Uterus (tissue), 4 donors: ENCODE data around the gene GNAL. TPM values are rescaled to one million over a fixed set of nuclear protein-coding genes. Genes with fewer than 3 reads are reported as not detected.

Source experiments
- DNase-seq, 2 donors: peaks; one replicate each; pipeline ENCODE4 v3.0.0-alpha.2; 2019 to 2020
- H3K27ac ChIP-seq, 2 donors: fragments of 200-600 bp; sonication (generic); 1 replicate in 1 of 2; 2 replicates in 1 of 2; pipeline ENCODE4 v1.5.1; 2016 to 2018
- H3K27me3 ChIP-seq, 2 donors: fragments of 200-600 bp; sonication (generic); one replicate each; pipeline ENCODE4 v1.5.1; 2018 to 2019; ENCODE audit warnings: control low read depth in 1 of 2
- H3K36me3 ChIP-seq, 2 donors: fragments of 200-600 bp; sonication (generic); one replicate each; pipeline ENCODE4 v1.5.1; 2019; ENCODE audit warnings: control low read depth in 1 of 2
- H3K4me1 ChIP-seq, 2 donors: fragments of 200-600 bp; sonication (generic); one replicate each; pipeline ENCODE4 v1.5.1; 2018 to 2019; ENCODE audit warnings: control low read depth in 1 of 2
- H3K4me3 ChIP-seq, 2 donors: fragments of 200-600 bp; sonication (generic); 1 replicate in 1 of 2; 2 replicates in 1 of 2; pipeline ENCODE4 v1.5.1; 2018 to 2019; ENCODE audit warnings: mild to moderate bottlenecking in 1 of 2
- H3K9me3 ChIP-seq, 2 donors: fragments of 200-600 bp; sonication (generic); one replicate each; pipeline ENCODE4 v1.5.1; 2019; ENCODE audit warnings: control low read depth in 1 of 2
- CTCF ChIP-seq, 4 experiments: fragments of 200-600 bp in 2 of 4; fragments of 450-650 bp in 2 of 4; sonication (generic) in 2 of 4; IDR thresholded peaks; one replicate each; pipeline ENCODE4 v1.5.1; 2016 to 2019; ENCODE audit warnings: antibody characterized with exemption in 4 of 4, mild to moderate bottlenecking in 2 of 4, moderate library complexity in 1 of 4
- POLR2A ChIP-seq, 2 donors: fragments of 450-650 bp; IDR thresholded peaks; one replicate each; pipeline ENCODE4 v1.6.1; 2016; ENCODE audit warnings: antibody characterized with exemption in 2 of 2, mild to moderate bottlenecking in 1 of 2, moderate library complexity in 1 of 2
- intact Hi-C: fragments of 100-400 bp; cut with DNase I; formaldehyde crosslinking; loops from one replicate; pipeline ENCODE4 v1.15.1; 2023; ENCODE audit warnings: low total_unique reads
- total RNA-seq, 4 donors: library from RNA; depleted of rRNA in 3 of 4; stranded (reverse); fragments of >200 nt in 3 of 4; gene quantifications; one replicate each; pipeline versions ENCODE4 v1.1.0 to v1.2.4, GENCODE V29; 2014 to 2023
- donor health status: DM: yes; HTN: yes; CAD: no.

GNAL gene
- total RNA-seq, 4 donors from 2014 or later = 4.6 to 20.2 (median 13.8) TPM

- Histone ChIP-seq H3K4me1 (no peaks in the 10 kb centered on the region), H3K9me3 (no peaks in the 10 kb centered on the region), H3K36me3 (no peaks in the 10 kb centered on the region), H3K4me3 (no peak overlapping the region), H3K27ac (no peak overlapping the region), H3K27me3 (no peaks in the 10 kb centered on the region)
- intact Hi-C loops = no loop called here
- no peak for TF ChIP-seq CTCF (IDR thresholded peaks at IDR 0.05)
- no peak for TF ChIP-seq POLR2A (IDR thresholded peaks at IDR 0.05)
- no peak for DNase-seq
These were observed 23.9 kb upstream of the GNAL start for GRCh38 chr18:11665146-11665545.

- Histone ChIP-seq H3K27ac (no peak overlapping the region), H3K36me3 (no peaks in the 10 kb centered on the region), H3K4me1 (no peaks in the 10 kb centered on the region), H3K9me3 (no peaks in the 10 kb centered on the region), H3K4me3 (no peak overlapping the region), H3K27me3 (no peaks in the 10 kb centered on the region)
- TF ChIP-seq POLR2A (IDR thresholded peaks at IDR 0.05) (no peak), CTCF (IDR thresholded peaks at IDR 0.05) (no peak)
- intact Hi-C loops = no loop called here
- no peak for DNase-seq
These were observed 23.5 kb upstream of the GNAL start for GRCh38 chr18:11665587-11665986.

GRCh38 chr18:11666176-11666575 lies 22.9 kb upstream of the GNAL start:
- no peak for TF ChIP-seq POLR2A (IDR thresholded peaks at IDR 0.05)
- TF ChIP-seq CTCF (IDR thresholded peaks at IDR 0.05) = no peak
- Histone ChIP-seq H3K27me3 (no peaks in the 10 kb centered on the region), H3K9me3 (no peaks in the 10 kb centered on the region), H3K4me3 (no peak overlapping the region), H3K4me1 (no peaks in the 10 kb centered on the region), H3K27ac (no peak overlapping the region), H3K36me3 (no peaks in the 10 kb centered on the region)
- intact Hi-C loops = no loop called here
- DNase-seq = no peak

- TF ChIP-seq CTCF (IDR thresholded peaks at IDR 0.05) (no peak), POLR2A (IDR thresholded peaks at IDR 0.05) (no peak)
- no peaks in the 10 kb centered on the region for H3K36me3 ChIP-seq
- no peak overlapping the region for H3K4me3 ChIP-seq
- no peak for DNase-seq
- no peaks in the 10 kb centered on the region for H3K27me3 ChIP-seq
- no peaks in the 10 kb centered on the region for H3K4me1 ChIP-seq
- intact Hi-C loops = no loop called here
- no peak overlapping the region for H3K27ac ChIP-seq
- no peaks in the 10 kb centered on the region for H3K9me3 ChIP-seq
These were observed 22.2 kb upstream of the GNAL start for GRCh38 chr18:11666831-11667230.

GRCh38 chr18:11667578-11667977 lies 21.5 kb upstream of the GNAL start:
- intact Hi-C loops = no loop called here
- Histone ChIP-seq H3K36me3 (no peaks in the 10 kb centered on the region), H3K27me3 (no peaks in the 10 kb centered on the region), H3K4me3 (no peak overlapping the region), H3K4me1 (no peaks in the 10 kb centered on the region), H3K27ac (no peak overlapping the region), H3K9me3 (no peaks in the 10 kb centered on the region)
- no peak for DNase-seq
- TF ChIP-seq CTCF (IDR thresholded peaks at IDR 0.05) = no peak
- TF ChIP-seq POLR2A (IDR thresholded peaks at IDR 0.05) = no peak
